HTR-8/SVneo (cell line): ENCODE data around the gene TAF8.
"Not testable (repeated sequence)": the region's sequence is repeated elsewhere in the genome, so short reads cannot be mapped to it uniquely, and the experiment has no call there.

Experiments
- DNase-seq: peaks from one replicate; pipeline ENCODE4 v3.0.0; 2011; ENCODE audit warnings: low spot score, mixed read lengths; ENCODE audit not compliant: insufficient read length
- FAIRE-seq: peaks from 2 replicates; lab custom pipeline; 2011; peaks lifted over from hg19 to GRCh38; lab: Jason Lieb, UNC

TAF8 gene

GRCh38 chr6:42050297-42051267 lies at the start of gene TAF8:
TAF8 (plus strand) TSS chr6:42050524; CDS start chr6:42050542, 18 bp downstream.
- FAIRE-seq = no peak
- DNase-seq = peak; percentile 96

GRCh38 chr6:42001506-42001905 lies 48.8 kb upstream of the TAF8 start:
- no peak for DNase-seq
- FAIRE-seq = no peak

- DNase-seq, FAIRE-seq: not testable (repeated sequence)
These were observed 46.7 kb upstream of the TAF8 start for GRCh38 chr6:42003658-42004057.

GRCh38 chr6:42007286-42008137 lies 42.8 kb upstream of the TAF8 start:
- no peak for DNase-seq
- FAIRE-seq = no peak

- not testable (repeated sequence) for FAIRE-seq, DNase-seq
These were observed 42.2 kb upstream of the TAF8 start for GRCh38 chr6:42008138-42008528.

- no peak for FAIRE-seq
These were observed 40.5 kb upstream of the TAF8 start for GRCh38 chr6:42009844-42010184.

GRCh38 chr6:42010185-42010891 lies 40.0 kb upstream of the TAF8 start:
- no peak for FAIRE-seq

More at GRCh38 chr6:42009844-42010184, 40.5 kb upstream of the TAF8 start:
- DNase-seq = no peak

GRCh38 chr6:42010909-42011308 lies 39.4 kb upstream of the TAF8 start:
- no peak for FAIRE-seq
- no peak for DNase-seq

More at GRCh38 chr6:42010185-42010891, 40.0 kb upstream of the TAF8 start:
- DNase-seq = peak; percentile 64

- FAIRE-seq = no peak
These were observed 37.7 kb upstream of the TAF8 start for GRCh38 chr6:42012501-42013133.

GRCh38 chr6:42013134-42013516 lies 37.2 kb upstream of the TAF8 start:
- FAIRE-seq (no peak), DNase-seq (no peak)

More at GRCh38 chr6:42012501-42013133, 37.7 kb upstream of the TAF8 start:
- DNase-seq = no peak

GRCh38 chr6:42017021-42017643 lies 33.2 kb upstream of the TAF8 start:
- no peak for DNase-seq

GRCh38 chr6:42020967-42021366 lies 29.4 kb upstream of the TAF8 start:
- FAIRE-seq (no peak), DNase-seq (no peak)

More at GRCh38 chr6:42017021-42017643, 33.2 kb upstream of the TAF8 start:
- no peak for FAIRE-seq

- DNase-seq = no peak
- no peak for FAIRE-seq
These were observed 28.2 kb upstream of the TAF8 start for GRCh38 chr6:42021847-42022754.

- DNase-seq = no peak
- no peak for FAIRE-seq
These were observed 27.5 kb upstream of the TAF8 start for GRCh38 chr6:42022755-42023384.

- no peak for DNase-seq
- no peak for FAIRE-seq
These were observed 25.1 kb upstream of the TAF8 start for GRCh38 chr6:42025066-42025844.

- FAIRE-seq = no peak
These were observed 24.5 kb upstream of the TAF8 start for GRCh38 chr6:42025845-42026243.

GRCh38 chr6:42026540-42026939 lies 23.8 kb upstream of the TAF8 start:
- DNase-seq (no peak), FAIRE-seq (no peak)

More at GRCh38 chr6:42025845-42026243, 24.5 kb upstream of the TAF8 start:
- no peak for DNase-seq
